Activated CD4-positive, CD25-positive, alpha-beta regulatory T cell treated with anti-CD3 and anti-CD28 coated beads, Interleukin-2, amount 50 U/mL, for 72 hours (primary cell): ENCODE measurements around the gene SYT13.

Experiments
- DNase-seq: peaks from one replicate; pipeline ENCODE4 v3.0.0; 2021

The SYT13 gene

GRCh38 chr11:45215098-45215865, 70.9 kb downstream of the SYT13 start:
- no peak for DNase-seq

- DNase-seq: no peak
Observed at GRCh38 chr11:45213717-45214116, 72.4 kb downstream of the SYT13 start.

- no peak for DNase-seq
Observed at GRCh38 chr11:45213316-45213665, 72.8 kb downstream of the SYT13 start.

- no peak for DNase-seq
Observed at GRCh38 chr11:45212566-45213315, 73.4 kb downstream of the SYT13 start.

- no peak for DNase-seq
Observed at GRCh38 chr11:45211732-45212131, 74.4 kb downstream of the SYT13 start.

- no peak for DNase-seq
Observed at GRCh38 chr11:45210846-45211245, 75.3 kb downstream of the SYT13 start.

GRCh38 chr11:45209891-45210699, 76.0 kb downstream of the SYT13 start:
- DNase-seq: no peak

GRCh38 chr11:45209000-45209879, 76.9 kb downstream of the SYT13 start:
- DNase-seq: no peak

GRCh38 chr11:45208135-45208534, 78.0 kb downstream of the SYT13 start:
- no peak for DNase-seq

- DNase-seq: no peak
Observed at GRCh38 chr11:45205978-45206377, 80.2 kb downstream of the SYT13 start.

- DNase-seq: no peak
Observed at GRCh38 chr11:45204761-45205160, 81.4 kb downstream of the SYT13 start.

- DNase-seq: no peak
Observed at GRCh38 chr11:45193695-45194094, 92.4 kb downstream of the SYT13 start.
